SW 1271 (cell line): Measurements from ENCODE around the gene SMYD1.

ENCODE experiments used
- DNase-seq, 2 experiments: peaks; one replicate each; lab custom pipeline; 2025; lab: John Stamatoyannopoulos, UW

Gene SMYD1

DNA sequence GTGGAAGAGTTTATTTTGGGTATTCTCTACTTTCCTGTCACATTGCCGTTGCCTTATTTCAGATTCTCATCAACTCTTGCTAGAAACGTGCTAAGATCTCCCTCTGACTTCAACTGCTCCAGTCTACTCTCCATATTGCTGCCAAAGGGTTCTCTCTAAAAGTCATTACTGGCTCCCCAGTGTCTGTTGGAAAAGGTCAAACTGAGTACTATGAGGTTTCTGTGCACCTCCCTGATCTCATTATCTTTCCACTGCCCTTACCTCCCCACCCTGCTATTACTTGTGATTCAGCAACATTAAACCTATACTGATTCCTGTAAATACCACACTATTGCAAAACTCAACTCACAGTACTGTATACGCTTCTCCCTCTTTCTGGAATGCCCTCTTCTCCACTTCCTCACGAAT is 10.2 kb upstream of the SMYD1 start:
- no peak for DNase-seq

DNA sequence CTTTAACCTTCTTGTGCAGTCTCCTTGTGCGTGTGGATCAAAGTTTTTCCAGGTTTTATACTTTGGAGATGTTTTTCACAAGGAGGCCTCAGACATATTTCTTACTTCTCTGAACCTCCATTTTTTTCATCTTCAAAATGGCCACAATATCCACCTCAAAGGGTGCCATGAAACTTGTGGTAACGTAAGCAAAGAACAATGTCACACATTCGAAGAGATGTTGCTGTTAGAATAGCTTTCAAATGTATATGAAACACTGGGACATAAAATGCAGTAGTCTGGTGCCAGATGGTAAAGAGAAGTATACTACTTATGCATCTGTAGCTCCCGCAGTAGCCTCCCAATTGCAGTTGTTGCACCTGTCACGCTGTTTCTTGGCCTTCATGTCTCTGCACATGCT is 9.4 kb upstream of the SMYD1 start:
- no peak for DNase-seq

DNA sequence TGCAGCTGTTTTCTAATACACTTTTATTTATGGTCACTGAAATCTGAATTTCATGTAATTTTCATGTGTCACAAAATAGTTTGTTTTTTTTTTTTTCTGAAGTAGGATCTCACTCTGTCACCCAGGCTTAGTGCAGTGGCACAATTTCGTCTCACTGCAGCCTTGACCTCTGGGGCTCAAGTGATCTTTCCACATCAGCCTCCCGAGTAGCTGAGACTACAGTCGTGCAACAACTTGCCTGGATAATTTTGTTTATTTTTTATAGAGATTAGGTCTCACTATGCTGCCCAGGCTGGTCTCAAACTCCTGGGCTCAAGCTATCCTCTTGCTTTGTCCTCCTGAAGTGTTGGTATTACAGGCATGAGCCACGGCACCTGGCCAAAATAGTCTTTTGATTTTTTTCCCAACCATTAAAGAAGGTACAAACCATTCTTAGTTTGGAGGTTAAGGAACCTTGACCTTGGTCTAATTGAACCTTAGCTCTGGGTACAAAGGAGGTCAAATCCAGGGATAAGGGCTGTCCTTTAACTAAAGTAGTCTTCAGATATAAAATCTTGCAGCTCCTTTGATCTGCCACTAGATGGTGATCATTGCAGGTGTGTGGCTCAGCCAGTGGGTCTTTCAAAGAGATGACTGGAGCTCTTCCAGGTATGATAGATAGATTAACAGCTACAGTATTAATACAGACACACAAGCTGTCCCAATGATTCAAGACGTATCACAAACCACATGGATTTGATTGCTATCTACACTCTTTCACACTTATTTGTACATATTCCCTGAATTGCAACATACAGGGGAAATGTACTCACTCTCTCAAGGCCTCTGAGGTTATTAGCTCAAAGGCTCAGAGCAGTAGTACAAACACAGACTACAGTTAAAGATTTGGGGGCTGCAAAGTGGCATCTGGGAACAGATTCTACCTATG is 7.4 kb upstream of the SMYD1 start:
- peak in 1 of 2 experiments; percentile 56 for DNase-seq

DNA sequence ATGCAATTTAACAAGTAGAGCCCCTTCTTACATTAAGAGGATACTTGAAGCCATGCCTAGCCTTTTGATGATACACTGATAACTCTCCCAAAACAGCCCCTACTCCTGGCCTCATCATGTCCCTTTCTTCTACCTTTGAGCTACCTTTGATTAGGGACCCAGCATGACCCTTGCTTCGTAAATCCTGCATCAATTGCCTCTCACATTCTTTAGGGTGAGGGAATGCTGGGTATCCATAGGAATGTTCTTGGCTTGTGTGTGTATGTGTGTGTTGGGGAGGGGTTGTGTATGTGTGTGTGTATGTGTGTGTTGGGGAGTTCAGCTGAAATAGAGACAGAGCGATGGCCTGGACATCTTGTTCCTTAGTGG is 6.7 kb upstream of the SMYD1 start:
- no peak for DNase-seq

DNA sequence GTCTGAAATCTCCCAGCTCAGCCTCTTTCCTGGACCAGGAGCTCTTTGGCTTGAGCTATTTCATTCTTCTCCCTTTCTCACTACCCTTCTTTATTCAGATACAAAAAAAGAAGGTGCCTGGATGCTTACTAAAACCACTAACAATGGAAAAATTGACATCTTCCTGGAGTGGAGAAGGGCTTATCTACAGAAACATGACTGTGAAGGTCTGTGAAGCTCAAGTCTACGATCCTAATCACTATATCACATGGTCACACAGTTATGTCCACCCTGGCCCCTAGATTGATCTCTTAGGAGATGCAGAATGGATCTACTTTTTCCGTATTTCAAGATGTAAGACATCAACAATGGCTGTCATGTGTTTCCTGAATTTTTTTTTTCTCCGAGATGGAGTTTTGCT is 6.3 kb upstream of the SMYD1 start:
- DNase-seq = no peak

DNA sequence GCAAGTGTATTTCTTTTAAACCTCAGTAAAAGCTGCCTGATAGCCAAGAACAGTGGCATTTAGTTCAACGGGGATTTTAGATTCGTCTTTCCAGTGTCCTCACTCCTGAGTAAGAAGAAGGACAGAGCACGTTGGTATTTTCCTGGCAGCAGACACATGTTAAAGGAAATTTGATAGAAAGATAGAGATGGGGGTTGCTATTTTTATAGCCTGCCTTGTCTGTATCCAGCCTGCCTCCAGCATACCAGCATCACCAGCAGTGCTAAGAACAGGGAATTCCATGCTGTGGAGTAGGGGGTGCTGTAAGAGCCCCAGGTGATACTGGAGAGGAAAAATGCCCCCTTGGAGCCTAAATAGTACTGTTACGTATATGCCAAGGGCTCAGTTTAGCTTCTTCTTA is 1.1 kb upstream of the SMYD1 start:
- no peak for DNase-seq

DNA sequence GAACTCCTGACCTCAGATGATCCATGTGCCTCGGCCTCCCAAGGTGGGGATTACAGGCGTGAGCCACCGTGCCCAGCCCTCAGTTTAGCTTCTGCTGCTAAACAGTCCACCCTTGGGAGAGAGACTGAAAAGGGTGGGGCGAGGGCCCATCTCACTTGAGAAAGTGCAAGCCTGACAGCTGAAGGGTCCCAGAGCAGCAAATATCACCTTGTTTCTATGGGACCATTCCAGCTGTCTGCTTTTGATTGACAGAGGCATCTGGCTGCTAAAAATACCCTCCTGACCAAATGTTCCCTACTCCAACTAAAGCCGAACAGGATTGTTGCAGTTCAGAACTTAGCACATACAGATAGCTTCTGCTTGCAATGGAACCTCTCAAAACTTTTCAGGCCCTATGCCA is 436 bp upstream of the SMYD1 start:
- no peak for DNase-seq

DNA sequence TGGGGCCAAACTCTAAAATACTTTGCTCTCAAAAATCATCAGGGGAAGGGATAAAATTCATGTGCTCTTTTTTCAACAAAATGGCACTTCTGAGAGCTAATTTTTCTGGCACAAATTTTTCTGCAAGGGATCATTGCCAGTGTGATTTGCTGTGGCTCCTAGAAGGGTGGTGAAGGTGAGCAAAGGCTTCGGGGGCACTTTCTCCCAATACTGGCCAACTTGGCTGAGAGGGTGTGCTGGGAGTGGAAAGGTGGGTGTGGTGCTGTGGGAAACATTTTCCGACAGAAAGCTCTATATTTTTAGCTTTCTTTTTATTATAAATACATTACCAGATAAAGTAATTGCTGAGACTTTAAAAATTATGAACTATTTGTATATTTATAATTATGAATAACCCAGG is 419 bp downstream of the SMYD1 start:
- DNase-seq = no peak

DNA sequence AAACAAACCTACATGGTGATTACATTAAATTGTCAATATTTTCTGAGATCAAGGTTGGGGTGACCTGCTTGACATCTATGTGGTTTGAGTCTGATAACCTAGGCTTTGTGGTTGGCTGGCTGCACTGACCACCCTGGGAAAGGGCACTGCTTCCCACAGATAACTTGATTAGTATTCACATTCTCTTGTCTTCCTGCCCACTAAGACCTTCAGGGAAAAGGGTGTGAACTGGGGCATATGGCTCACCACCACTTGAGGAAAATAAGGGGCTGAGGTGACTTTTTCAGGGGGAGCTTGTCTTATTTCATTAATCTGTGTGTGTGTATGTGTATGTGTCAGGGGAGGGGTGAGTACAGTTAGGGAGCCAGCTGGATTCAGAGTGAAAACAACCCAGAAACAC is 1.5 kb downstream of the SMYD1 start:
- DNase-seq = no peak

DNA sequence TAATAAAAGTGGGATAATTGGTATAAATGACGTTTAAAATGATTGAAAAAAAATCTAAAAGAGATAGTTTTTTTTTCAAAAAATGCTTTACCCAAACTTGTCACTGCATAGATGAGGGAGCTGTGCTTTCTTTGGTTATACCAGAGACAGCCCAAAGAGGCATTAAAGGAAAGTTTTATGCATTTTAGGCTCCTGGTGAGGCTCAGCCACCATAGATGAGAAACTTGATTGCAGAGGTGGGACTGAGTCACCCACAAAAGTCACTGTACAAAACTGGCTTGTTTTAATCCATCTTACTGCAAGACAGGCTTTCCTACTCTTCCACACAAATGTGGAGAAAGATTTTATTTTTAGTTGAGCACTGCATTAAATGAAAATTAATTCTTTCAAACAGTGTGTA is 2.4 kb downstream of the SMYD1 start:
- no peak for DNase-seq

DNA sequence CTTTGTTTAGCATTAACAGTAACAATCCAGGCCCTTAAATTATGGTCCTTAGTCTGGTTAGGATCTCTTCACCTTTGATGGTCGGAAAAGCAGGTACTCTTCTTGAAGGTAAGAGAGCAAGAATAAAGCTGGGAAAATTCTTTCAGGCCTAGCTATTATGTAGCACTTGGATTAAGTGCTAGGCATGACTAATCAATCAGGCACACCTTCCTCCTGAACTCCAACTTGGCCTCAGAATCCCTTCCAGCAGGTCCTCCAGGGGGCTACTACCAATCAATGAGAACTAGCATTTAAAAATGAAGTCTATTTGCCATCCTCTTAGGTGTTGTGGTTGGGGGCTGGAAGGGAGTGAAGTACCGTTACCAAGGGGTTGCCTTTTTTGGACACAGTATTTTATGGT is 3.7 kb downstream of the SMYD1 start:
- no peak for DNase-seq

DNA sequence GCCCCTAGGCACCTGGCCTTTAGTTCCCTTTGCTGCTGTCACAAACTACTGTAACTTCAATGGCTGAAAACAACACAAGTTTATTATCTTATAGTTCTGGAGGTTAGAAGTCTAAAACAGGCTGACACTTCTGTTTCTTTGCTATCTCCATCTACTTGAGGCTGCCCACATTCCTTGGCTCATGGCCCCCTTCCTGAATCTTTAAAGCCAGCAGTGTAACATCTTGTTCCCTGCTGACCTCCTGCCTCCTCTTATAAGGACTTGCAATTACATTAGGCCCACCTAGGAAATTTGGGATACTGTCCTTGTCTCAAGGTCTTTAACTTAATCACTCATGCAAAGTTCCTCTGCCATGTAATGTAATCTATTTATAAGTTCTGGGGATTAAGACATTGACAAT is 6.5 kb downstream of the SMYD1 start:
- no peak for DNase-seq

DNA sequence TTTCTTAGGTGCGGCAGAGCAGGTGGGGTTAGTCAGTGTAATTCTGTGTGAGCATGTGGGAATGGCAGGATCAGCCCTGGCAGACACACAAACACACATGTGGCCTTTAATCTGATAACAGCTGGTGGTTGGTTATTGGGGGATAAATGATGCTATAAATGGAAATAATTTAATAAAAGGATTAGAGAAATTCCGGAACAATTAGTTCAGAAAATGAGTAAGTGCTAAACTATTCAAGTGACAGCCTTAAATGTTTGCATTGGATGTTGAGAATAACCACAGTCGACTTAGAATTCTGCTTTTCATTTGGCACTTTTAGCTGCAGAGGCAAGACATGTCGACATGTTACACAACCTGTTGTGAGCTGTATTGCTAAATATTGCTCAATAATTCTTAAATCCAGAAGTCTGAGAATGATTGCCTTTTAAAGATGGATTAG is 7.2 kb downstream of the SMYD1 start:
- peak in 1 of 2 experiments; percentile 7 for DNase-seq

DNA sequence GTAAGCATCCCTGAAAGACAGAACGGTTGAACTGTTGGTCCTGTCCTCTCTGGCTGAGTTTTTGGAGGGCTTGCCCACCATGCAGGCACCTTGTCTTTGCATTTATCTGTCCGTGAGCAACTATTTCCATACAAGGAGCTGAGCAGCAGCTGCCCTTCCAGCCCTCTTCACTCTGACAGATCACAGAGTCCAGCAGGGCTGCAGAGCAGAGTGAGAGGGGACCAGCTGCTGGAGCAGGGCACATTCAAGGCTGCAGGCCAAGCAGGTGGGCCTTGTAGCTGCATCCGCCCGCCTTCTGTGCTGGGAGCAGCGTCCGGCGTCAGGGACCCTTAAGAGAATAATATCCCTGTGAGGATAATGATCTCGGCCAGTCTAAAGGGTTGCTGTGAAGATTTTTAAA is 9.5 kb downstream of the SMYD1 start:
- DNase-seq = no peak

DNA sequence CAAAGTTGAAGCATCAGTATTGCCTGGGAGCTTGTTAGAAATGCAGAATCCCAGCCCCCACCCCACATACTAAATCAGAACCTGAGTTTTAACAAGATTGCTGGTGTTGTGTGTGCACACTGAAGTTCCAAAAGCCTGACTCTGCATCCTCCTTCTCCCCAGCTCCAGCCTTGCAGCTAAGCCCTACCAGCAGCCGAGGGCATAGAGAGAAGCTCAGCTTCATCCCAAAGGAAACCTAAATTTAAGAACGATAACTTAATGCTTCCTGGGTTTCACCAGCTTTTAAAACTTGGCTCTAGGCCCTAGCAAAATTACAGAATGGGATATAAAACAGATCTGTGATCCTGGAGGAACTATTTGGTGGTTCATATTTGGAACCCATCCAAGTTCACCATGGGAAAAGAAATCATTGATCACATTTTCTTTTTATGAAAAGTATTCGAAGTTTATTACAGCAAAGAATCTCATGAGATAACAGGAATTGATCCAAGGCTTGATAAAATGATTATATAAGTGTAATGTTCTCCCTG is 11.1 kb downstream of the SMYD1 start:
- DNase-seq = no peak

DNA sequence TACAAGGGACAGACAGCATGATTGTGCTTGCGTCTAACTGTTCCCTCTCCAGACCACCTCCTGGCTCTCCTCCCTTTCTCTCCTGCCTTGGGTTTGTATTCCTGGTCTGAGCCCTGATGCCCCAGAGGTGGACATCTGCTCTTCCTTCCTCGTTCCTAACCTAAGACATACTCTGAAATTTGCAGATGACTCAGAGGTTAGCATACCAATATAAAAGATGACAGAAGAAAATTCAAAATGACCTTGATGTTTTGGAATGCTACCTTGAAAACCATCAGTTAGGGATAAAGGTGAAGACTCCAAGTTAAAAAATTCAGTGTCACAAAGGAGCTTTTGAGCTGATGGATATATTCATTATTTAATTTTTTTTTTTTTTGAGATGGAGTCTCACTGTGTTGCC is 12.9 kb downstream of the SMYD1 start:
- no peak for DNase-seq

DNA sequence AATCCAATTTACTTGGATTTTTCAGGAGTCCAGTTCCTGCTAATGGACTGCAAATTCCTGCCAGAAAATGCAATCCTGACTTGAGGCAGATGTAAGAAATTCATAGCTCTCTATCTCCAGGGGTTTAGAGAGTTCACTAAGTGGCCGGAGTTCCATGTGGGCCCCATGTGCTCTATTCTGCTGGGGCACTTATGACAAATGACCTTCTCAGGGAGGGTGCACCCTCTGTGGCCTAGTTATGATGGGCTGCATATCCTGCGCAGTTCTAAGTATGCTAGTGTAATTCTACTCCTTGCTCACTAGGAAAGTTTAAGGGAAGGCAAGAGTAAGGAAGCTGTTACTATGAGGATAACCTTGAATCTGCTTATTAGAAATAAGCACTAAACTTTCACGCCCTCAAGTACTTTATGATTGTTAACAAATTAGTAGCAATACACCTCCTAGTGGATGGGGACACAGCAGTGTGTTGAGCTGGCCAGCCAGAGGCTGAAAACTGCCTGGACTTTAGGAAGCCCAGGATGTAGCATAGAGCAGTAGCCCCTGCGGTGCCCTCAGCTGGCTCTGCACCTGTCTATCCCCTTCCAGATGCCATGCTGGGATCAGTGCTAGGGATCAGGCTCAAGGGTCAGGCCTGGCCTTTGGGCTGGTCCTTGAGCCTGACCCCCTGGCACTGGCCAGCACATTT is 14.4 kb downstream of the SMYD1 start:
- DNase-seq = no peak

DNA sequence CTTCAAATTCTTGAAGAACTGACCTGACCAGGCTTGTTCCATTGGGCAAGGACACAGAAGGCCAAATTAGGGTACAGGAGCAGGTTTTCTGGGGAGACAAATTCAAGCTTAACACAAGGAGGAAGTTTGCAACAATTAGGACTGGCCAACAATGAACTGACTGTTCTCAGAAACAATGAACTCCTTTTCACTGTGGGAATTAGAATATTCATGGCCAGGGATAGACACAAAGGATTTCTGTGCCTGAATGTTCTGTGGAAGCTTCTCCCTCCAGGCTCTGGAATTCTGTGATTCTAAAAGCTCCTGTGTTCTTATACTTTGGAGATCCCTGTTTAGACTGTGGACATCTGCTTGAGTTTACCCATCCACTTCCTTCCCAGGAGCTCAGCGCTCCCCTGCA is 15.2 kb downstream of the SMYD1 start:
- DNase-seq = no peak

DNA sequence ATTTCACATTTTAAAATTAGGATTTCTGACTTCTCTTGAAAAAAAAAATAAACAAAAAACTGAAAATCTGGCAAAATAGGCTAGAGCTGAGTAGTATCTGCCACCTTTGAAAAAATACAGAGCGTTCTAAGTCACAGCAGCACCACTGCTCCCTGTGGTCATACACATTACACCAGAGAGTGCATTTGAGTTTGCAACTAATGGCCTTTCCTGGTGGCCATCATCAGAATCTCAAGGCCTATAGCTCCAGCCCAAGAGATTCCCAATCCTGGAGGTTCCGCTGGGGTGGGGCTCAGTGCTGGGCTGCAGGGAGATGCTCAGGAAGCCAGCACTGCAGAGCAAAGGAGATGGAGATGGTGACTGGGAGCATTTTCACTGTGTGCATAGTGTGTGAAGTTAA is 17.5 kb downstream of the SMYD1 start:
- no peak for DNase-seq

DNA sequence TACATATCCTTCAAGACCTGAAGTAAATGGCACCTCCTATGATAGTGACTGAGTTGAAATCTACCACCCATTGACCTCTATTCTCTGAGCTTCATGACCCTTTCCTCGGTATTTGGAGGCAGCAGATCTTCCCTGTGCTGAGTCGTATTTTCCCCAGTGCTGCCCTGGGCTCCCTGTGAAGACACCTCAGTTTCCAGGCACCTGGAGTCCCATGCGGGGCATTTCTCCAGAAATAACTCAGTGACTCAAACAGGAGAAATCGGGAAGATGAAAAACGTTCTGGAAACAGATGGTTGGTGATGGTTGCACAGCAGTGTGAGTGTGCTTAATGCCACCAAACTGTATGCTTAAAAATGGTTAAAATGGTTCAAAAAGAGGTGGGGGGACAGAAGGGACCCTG is 18.0 kb downstream of the SMYD1 start:
- no peak for DNase-seq

DNA sequence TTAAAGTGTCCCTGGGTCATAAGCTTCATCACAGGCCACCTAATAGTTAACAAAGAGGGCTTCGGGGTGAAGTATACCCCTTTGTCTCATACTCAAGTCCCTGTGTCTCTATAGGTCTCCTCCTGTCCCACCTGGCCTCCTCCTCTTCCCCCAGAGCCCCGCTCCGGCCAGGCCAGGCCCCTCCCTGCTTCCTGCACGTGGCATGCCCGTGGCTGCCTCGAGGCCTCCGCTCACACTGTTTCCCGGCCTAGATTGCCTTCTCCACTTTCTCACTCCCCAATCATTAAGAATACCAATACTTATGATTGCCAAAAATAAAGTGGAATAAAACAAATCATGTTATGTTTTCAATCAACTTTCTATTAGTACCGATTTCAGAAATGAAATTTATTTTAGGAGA is 18.8 kb downstream of the SMYD1 start:
- no peak for DNase-seq

DNA sequence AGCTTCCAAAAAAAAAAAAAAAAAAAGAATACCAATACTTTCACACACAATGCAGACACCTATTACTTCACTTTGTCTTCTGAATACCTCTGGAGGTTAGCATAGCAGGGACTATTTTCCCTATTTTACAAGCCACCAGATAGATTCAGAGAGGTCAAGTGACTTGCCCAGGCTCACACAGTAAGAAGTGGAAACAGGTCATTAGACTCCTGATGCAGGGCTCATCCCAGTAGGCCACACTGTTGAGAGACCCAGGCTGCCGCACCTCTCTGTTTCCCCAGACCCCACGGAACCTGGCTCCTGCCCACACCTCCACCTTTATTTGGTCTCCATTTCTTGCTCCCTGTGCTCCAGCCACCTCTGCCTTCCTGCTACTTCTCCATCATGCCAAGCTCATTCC is 19.4 kb downstream of the SMYD1 start:
- no peak for DNase-seq

DNA sequence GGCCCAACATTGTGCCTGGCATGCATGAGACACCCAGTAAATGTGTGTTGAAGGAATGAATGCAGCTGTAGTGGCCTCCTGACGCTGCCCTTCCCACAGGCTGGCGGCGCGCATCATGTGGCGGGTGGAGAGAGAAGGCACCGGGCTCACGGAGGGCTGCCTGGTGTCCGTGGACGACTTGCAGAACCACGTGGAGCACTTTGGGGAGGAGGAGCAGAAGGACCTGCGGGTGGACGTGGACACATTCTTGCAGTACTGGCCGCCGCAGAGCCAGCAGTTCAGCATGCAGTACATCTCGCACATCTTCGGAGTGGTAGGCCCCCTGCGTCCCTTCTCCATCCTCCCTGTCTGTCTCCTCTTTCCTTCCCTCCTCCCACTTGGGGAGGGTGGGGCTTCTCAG is 20.1 kb downstream of the SMYD1 start:
- DNase-seq = no peak
